Progenitor cell of endocrine pancreas (in vitro differentiated cells): Measurements from ENCODE around the gene ZBTB46. TPM values are rescaled to one million over a fixed set of nuclear protein-coding genes. Genes with fewer than 3 reads are reported as not detected.
A peak's percentile ranks its signal among the peaks of the same experiment; 100 is the strongest.

Source experiments
- DNase-seq: peaks from one replicate; pipeline ENCODE4 v3.0.0; 2021; ENCODE audit warnings: low spot score; ENCODE audit not compliant: unreplicated experiment
- H3K27ac Mint-ChIP-seq: 2 replicates; pipeline ENCODE4 v1.8.0; 2021; ENCODE audit warnings: mild to moderate bottlenecking, moderate library complexity, mixed read lengths
- H3K27me3 Mint-ChIP-seq: 2 replicates; pipeline ENCODE4 v1.8.0; 2021; ENCODE audit warnings: mixed read lengths
- H3K36me3 Mint-ChIP-seq: 2 replicates; pipeline ENCODE4 v1.8.0; 2022; ENCODE audit warnings: mixed read lengths; ENCODE audit not compliant: insufficient read depth
- H3K4me1 Mint-ChIP-seq: 2 replicates; pipeline ENCODE4 v1.8.0; 2021; ENCODE audit warnings: low read depth, mixed read lengths
- H3K4me3 Mint-ChIP-seq: 2 replicates; pipeline ENCODE4 v1.8.0; 2021; ENCODE audit warnings: low read depth, mild to moderate bottlenecking, moderate library complexity, mixed read lengths
- H3K9me3 Mint-ChIP-seq: 2 replicates; pipeline ENCODE4 v1.8.0; 2021; ENCODE audit warnings: low read depth, mixed read lengths
- total RNA-seq: library from RNA; stranded (reverse); gene quantifications from 2 replicates; pipeline ENCODE4 v1.2.1, GENCODE V29; 2021
- TF ChIP-seq, protein P1 (sequence below): fragments of 200-600 bp; sonication (generic); IDR thresholded peaks from one replicate; pipeline ENCODE4 v1.5.0; 2021; ENCODE audit warnings: antibody characterized with exemption, mild to moderate bottlenecking; ENCODE audit not compliant: unreplicated experiment

Gene ZBTB46
- total RNA-seq, 1 donor from 2014 or later, result 31.2 TPM

DNA sequence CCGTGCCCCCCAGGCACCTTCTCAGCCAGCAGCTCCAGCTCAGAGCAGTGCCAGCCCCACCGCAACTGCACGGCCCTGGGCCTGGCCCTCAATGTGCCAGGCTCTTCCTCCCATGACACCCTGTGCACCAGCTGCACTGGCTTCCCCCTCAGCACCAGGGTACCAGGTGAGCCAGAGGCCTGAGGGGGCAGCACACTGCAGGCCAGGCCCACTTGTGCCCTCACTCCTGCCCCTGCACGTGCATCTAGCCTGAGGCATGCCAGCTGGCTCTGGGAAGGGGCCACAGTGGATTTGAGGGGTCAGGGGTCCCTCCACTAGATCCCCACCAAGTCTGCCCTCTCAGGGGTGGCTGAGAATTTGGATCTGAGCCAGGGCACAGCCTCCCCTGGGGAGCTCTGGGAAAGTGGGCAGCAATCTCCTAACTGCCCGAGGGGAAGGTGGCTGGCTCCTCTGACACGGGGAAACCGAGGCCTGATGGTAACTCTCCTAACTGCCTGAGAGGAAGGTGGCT, 133.7 kb downstream of the ZBTB46 start:
- H3K27ac Mint-ChIP-seq, result no peak overlapping the region
- H3K4me3 Mint-ChIP-seq, result peak overlapping the region; percentile 16
- TF ChIP-seq, protein P1, sequence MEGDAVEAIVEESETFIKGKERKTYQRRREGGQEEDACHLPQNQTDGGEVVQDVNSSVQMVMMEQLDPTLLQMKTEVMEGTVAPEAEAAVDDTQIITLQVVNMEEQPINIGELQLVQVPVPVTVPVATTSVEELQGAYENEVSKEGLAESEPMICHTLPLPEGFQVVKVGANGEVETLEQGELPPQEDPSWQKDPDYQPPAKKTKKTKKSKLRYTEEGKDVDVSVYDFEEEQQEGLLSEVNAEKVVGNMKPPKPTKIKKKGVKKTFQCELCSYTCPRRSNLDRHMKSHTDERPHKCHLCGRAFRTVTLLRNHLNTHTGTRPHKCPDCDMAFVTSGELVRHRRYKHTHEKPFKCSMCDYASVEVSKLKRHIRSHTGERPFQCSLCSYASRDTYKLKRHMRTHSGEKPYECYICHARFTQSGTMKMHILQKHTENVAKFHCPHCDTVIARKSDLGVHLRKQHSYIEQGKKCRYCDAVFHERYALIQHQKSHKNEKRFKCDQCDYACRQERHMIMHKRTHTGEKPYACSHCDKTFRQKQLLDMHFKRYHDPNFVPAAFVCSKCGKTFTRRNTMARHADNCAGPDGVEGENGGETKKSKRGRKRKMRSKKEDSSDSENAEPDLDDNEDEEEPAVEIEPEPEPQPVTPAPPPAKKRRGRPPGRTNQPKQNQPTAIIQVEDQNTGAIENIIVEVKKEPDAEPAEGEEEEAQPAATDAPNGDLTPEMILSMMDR, result no peak
- peaks cover 2% of the 10 kb centered on the region for H3K36me3 Mint-ChIP-seq
- no peaks in the 10 kb centered on the region for H3K27me3 Mint-ChIP-seq
- no peaks in the 10 kb centered on the region for H3K9me3 Mint-ChIP-seq
- no peaks in the 10 kb centered on the region for H3K4me1 Mint-ChIP-seq
- DNase-seq, result no peak

DNA sequence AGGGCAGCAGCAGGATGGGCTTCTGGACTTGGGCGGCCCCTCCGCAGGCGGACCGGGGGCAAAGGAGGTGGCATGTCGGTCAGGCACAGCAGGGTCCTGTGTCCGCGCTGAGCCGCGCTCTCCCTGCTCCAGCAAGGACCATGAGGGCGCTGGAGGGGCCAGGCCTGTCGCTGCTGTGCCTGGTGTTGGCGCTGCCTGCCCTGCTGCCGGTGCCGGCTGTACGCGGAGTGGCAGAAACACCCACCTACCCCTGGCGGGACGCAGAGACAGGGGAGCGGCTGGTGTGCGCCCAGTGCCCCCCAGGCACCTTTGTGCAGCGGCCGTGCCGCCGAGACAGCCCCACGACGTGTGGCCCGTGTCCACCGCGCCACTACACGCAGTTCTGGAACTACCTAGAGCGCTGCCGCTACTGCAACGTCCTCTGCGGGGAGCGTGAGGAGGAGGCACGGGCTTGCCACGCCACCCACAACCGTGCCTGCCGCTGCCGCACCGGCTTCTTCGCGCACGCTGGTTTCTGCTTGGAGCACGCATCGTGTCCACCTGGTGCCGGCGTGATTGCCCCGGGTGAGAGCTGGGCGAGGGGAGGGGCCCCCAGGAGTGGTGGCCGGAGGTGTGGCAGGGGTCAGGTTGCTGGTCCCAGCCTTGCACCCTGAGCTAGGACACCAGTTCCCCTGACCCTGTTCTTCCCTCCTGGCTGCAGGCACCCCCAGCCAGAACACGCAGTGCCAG, 134.3 kb downstream of the ZBTB46 start, which contains the start of gene TNFRSF6B:
TSS of gene TNFRSF6B (plus strand) at position 25 of the 729 bp plus-strand sequence. CDS start at position 141, 116 bp downstream.
- H3K27ac Mint-ChIP-seq, result no peak within 1 kb of the TSS

DNA sequence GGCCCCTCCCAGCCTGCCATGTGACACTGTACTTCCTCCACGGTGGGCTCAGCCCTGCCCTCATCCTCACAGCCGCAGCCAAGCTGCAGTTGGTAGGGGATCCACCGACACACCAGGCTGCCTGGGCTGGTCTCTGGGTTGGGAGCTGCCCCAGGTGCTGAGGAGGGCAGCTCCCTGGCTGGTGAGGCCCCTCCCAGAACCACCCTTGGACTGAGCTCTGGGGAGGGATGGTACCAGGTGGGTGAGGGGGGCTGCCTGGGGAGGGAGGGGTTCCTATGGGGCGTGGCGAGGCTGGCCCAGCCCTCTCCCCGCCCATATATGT, 134.8 kb downstream of the ZBTB46 start:
- Mint-ChIP-seq H3K4me1 (no peaks in the 10 kb centered on the region), H3K36me3 (peaks cover 2% of the 10 kb centered on the region), H3K4me3 (no peak overlapping the region)

More for the DNA sequence above, 134.3 kb downstream of the ZBTB46 start, which contains the start of gene TNFRSF6B:
- no peaks in the 10 kb centered on the region for H3K4me1 Mint-ChIP-seq
- peaks cover 2% of the 10 kb centered on the region for H3K36me3 Mint-ChIP-seq
- TF ChIP-seq, protein P1, result no peak
- peak within 1 kb of the TSS; percentile 16 for H3K4me3 Mint-ChIP-seq
- no peak for DNase-seq
- H3K9me3 Mint-ChIP-seq, result no peaks in the 10 kb centered on the region
- H3K27me3 Mint-ChIP-seq, result no peaks in the 10 kb centered on the region

DNA sequence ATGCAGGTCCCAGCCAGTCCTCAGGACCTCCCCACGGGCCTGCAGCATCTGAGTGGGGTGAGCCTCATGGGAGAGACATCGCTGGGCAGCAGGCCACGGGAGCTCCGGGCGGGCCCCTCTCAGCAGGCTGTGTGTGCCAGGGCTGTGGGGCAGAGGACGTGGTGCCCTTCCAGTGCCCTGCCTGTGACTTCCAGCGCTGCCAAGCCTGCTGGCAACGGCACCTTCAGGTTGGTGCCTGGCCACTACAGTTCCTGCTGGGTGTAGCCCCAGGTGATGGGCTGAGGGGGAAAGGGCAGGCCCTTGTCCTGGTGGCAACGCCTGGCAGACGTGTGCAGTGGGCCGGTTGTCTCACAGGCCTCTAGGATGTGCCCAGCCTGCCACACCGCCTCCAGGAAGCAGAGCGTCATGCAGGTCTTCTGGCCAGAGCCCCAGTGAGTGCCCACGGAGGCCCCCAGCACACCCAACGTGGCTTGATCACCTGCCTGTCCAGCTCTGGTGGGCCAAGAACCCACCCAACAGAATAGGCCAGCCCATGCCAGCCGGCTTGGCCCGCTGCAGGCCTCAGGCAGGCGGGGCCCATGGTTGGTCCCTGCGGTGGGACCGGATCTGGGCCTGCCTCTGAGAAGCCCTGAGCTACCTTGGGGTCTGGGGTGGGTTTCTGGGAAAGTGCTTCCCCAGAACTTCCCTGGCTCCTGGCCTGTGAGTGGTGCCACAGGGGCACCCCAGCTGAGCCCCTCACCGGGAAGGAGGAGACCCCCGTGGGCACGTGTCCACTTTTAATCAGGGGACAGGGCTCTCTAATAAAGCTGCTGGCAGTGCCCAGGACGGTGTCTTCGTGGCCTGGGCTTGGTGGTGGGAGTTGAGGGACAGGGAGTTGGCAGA, 135.4 kb downstream of the ZBTB46 start:
- H3K9me3 Mint-ChIP-seq, result no peaks in the 10 kb centered on the region
- no peaks in the 10 kb centered on the region for H3K27me3 Mint-ChIP-seq
- DNase-seq, result no peak
- no peak overlapping the region for H3K27ac Mint-ChIP-seq
- TF ChIP-seq, protein P1, result no peak
- no peak overlapping the region for H3K4me3 Mint-ChIP-seq
- H3K4me1 Mint-ChIP-seq, result no peaks in the 10 kb centered on the region
- peaks cover 2% of the 10 kb centered on the region for H3K36me3 Mint-ChIP-seq

More for the DNA sequence above, 134.8 kb downstream of the ZBTB46 start:
- DNase-seq, result no peak
- Mint-ChIP-seq H3K9me3 (no peaks in the 10 kb centered on the region), H3K27ac (no peak overlapping the region), H3K27me3 (no peaks in the 10 kb centered on the region)
- TF ChIP-seq, protein P1, result no peak
